Hematopoietic multipotent progenitor cell treated with erythropoietin and hydrocortisone succinate and interleukin-3 and kit ligand, for 4 days (in vitro differentiated cells): ENCODE measurements around the gene GPATCH4.
"Not testable (repeated sequence)": the region's sequence is repeated elsewhere in the genome, so short reads cannot be mapped to it uniquely, and the experiment has no call there.

Source experiments
- DNase-seq: peaks from one replicate; pipeline ENCODE4 v3.0.0-alpha.2; 2015

The GPATCH4 gene

GRCh38 chr1:156626079-156626438 is 24.8 kb upstream of the GPATCH4 start:
- DNase-seq, result no peak

GRCh38 chr1:156625436-156626078 is 24.3 kb upstream of the GPATCH4 start:
- DNase-seq, result peak; percentile 69

- no peak for DNase-seq
Measured at GRCh38 chr1:156624814-156625435, 23.6 kb upstream of the GPATCH4 start.

GRCh38 chr1:156623946-156624813 is 22.9 kb upstream of the GPATCH4 start:
- DNase-seq, result peak; percentile 82

- no peak for DNase-seq
Measured at GRCh38 chr1:156622581-156623297, 21.5 kb upstream of the GPATCH4 start.

GRCh38 chr1:156619582-156619955 is 18.3 kb upstream of the GPATCH4 start:
- DNase-seq, result no peak

GRCh38 chr1:156618853-156619581 is 17.7 kb upstream of the GPATCH4 start, which contains the start of gene HAPLN2:
Gene HAPLN2, plus strand, starts transcription at chr1:156619415. Its CDS starts 4,076 bp downstream, at chr1:156623491.
- DNase-seq, result peak; percentile 50

GRCh38 chr1:156616463-156616862 is 15.2 kb upstream of the GPATCH4 start:
- peak; percentile 63 for DNase-seq

- no peak for DNase-seq
Measured at GRCh38 chr1:156615946-156616345, 14.7 kb upstream of the GPATCH4 start.

GRCh38 chr1:156612666-156613065 is 11.4 kb upstream of the GPATCH4 start:
- DNase-seq, result no peak

GRCh38 chr1:156610072-156610471 is 8.8 kb upstream of the GPATCH4 start:
- not testable (repeated sequence) for DNase-seq

GRCh38 chr1:156608981-156609380 is 7.7 kb upstream of the GPATCH4 start:
- DNase-seq, result peak; percentile 72

GRCh38 chr1:156608036-156608674 is 6.9 kb upstream of the GPATCH4 start:
- DNase-seq, result peak; percentile 89

- not testable (repeated sequence) for DNase-seq
Measured at GRCh38 chr1:156607344-156607743, 6.1 kb upstream of the GPATCH4 start.

GRCh38 chr1:156602557-156602993 is 1.3 kb upstream of the GPATCH4 start:
- peak; percentile 72 for DNase-seq

- DNase-seq, result no peak
Measured at GRCh38 chr1:156601892-156602291, 613 bp upstream of the GPATCH4 start.

GRCh38 chr1:156600733-156601121 is 552 bp downstream of the GPATCH4 start:
- DNase-seq, result peak; percentile 36

GRCh38 chr1:156599811-156600210 is 1.5 kb downstream of the GPATCH4 start:
- peak; percentile 91 for DNase-seq

- no peak for DNase-seq
Measured at GRCh38 chr1:156598731-156599432, 2.4 kb downstream of the GPATCH4 start.

GRCh38 chr1:156598125-156598524 is 3.2 kb downstream of the GPATCH4 start:
- DNase-seq, result no peak

- DNase-seq, result no peak
Measured at GRCh38 chr1:156596426-156596825, 4.9 kb downstream of the GPATCH4 start.
